ENCODE results near the gene TERB2.
"Not testable (repeated sequence)": the region's sequence is repeated elsewhere in the genome, so short reads cannot be mapped to it uniquely, and the experiment has no call there.

TERB2 gene, protein sequence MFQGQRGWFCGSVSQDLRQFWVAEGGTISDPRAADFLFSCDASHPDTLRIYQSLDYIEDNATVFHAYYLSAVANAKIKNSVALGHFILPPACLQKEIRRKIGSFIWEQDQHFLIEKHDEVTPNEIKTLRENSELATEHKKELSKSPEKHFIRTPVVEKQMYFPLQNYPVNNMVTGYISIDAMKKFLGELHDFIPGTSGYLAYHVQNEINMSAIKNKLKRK

DNA sequence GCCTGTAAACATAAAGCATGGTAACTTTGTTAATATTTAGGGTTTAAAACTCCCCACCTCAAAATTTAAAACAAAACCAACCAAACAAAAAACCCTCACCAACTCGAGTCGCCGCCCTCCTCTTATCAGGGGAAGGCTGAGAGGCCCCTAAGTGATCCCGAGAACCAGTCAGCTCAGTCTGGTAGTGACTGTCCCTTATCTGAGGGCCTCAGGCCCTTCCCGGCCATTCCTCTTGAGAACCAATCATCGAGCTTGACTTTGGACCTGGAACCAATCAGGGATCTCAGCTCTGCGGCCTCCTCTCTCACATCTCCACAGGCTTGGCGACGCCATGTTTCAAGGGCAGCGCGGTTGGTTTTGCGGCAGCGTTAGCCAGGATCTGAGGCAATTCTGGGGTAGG, at the start of gene TERB2:
TSS of gene TERB2 (plus strand) at position 300 of the 400 bp plus-strand sequence. CDS start at position 332, 32 bp downstream.
- DNase-seq = no peak

- DNase-seq = no peak
Observed at GRCh38 chr15:44909423-44909822, 47.1 kb upstream of the TERB2 start.

DNA sequence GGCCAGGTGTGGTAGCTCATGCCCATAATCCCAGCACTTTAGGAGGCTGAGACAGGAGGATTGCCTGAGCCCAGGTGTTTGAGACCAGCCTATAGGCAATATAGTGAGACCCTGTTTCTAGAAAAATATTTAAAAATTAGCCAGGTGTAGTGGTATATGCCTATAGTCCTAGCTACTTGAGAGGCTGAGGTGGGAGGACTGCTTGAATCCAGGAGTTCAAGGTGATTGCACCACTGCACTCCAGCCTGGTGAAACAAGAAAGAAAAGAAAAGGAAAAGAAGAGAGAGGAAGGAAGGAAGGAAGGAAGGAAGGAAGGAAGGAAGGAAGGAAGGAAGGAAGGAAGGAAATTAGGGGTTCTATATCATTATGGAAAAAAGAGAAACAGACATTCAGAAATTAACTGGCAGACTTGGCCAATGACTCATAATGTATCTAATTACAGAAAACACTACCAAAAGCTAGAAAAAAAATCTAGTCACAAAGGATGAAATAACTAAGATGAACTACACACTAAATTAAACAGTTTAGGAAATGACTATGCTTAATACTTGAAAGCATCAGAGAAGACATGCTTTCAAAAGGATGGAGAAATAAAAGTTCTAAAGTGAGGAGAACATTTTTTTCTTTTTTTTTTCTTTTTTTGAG, 45.4 kb upstream of the TERB2 start:
- DNase-seq = no peak

- DNase-seq = not testable (repeated sequence)
Observed at GRCh38 chr15:44912186-44912585, 44.3 kb upstream of the TERB2 start.

GRCh38 chr15:44912974-44913448, 43.5 kb upstream of the TERB2 start:
- not testable (repeated sequence) for DNase-seq

DNA sequence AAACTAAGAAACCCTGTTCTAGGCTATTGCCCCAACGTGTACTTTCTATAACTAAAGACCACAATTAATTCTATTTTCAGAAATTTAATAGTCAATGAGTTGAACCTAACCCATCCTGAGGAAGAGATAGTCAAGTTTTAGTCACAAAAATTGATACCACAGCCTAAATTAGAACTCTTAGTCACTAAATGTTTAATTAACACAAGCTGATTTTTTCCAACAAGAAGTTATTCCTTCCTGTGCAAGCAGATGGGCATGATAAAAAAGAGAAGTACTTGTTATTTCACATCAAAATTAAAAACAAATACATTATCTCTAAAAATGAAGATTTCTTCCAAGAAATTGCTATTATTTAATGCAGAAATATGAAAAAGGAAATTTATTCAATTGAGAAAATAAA, 38.4 kb upstream of the TERB2 start:
- DNase-seq = no peak

DNA sequence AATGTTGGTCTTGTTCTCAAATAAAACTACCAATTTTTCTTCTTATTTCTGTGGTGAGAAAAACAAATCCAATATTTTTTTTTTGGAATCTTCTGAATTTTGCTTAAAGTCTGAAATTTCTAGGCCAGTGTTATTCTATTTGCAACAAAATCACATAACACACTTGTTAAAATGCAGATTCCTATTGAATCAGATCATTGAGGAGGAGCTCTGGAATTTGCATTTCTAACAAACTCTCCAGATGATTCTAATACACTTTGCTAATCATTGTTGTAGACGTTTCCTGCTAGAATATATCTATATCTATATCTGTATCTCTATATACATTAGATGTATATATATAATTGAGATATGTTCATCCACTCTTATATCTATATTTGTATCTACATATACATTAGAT, 27.8 kb upstream of the TERB2 start:
- not testable (repeated sequence) for DNase-seq

GRCh38 chr15:44930283-44930682, 26.2 kb upstream of the TERB2 start:
- DNase-seq = not testable (repeated sequence)

- not testable (repeated sequence) for DNase-seq
Observed at GRCh38 chr15:44958302-44958701, 1.8 kb downstream of the TERB2 start.

GRCh38 chr15:44968475-44968874, 12.0 kb downstream of the TERB2 start:
- DNase-seq = no peak

- DNase-seq = no peak
Observed at GRCh38 chr15:44971036-44971435, 14.5 kb downstream of the TERB2 start.

GRCh38 chr15:44976183-44976582, 19.7 kb downstream of the TERB2 start:
- not testable (repeated sequence) for DNase-seq

DNA sequence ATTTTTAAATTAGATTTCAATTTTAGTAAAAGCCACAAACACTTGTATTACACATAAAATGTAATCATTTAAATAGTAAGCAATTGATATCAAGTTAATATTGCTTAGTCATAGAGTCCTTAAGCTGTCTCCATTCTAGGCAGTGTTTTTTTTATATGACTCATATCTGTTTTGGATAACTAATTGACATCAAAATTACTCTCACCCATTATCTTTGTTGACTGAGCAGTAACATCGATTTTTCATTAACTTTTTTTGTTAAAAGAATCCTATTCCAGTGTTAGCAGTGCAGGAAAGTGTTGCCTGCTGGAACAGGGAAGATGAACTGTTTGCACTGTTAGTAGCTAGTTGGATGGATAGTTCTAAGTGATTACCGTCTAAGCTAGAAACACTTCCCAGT, 21.3 kb downstream of the TERB2 start:
- DNase-seq = not testable (repeated sequence)

- not testable (repeated sequence) for DNase-seq
Observed at GRCh38 chr15:44979617-44980339, 23.3 kb downstream of the TERB2 start.

- DNase-seq = not testable (repeated sequence)
Observed at GRCh38 chr15:44984144-44984543, 27.7 kb downstream of the TERB2 start.

- DNase-seq = not testable (repeated sequence)
Observed at GRCh38 chr15:44986346-44987055, 30.0 kb downstream of the TERB2 start.

- DNase-seq = peak; percentile 19
Observed at GRCh38 chr15:44987711-44988110, 31.2 kb downstream of the TERB2 start.

GRCh38 chr15:44988184-44988869, 31.8 kb downstream of the TERB2 start:
- not testable (repeated sequence) for DNase-seq

DNA sequence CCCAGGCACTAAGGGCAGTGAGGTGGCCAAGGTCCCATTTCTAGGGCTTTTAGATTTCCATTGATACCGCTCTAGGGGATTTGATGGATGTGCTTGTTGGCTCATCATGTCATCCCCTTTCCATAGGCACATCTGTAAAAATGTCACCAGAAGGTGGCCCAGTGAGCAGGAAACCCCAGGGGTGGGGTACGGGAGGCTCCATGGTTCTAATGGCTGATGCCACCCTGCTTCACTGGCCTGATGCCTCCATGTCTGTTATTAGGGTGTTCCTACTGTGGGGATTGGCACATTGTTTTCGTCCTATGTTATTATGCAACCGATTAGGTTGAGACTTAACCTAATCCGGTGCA, 32.4 kb downstream of the TERB2 start:
- DNase-seq = not testable (repeated sequence)

- DNase-seq = not testable (repeated sequence)
Observed at GRCh38 chr15:44997632-44998031, 41.1 kb downstream of the TERB2 start.

DNA sequence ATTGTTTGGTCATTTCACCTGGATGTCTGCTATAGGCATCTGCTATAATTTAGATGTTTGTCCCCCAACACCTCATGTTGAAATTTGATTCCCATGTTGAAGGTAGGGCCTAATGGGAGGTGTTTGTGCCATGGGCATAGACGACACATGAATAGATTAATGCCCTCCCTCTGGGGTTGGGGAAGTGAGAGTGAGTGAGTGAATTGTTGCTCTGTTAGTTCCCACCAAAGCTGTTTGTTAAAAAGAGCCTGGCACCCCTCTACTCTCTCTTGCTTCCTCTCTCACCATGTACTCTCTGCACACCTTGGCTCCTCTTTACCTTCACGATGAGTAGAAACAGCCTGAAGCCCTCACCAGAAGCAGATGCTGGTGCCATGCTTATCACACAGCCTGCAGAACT, 42.6 kb downstream of the TERB2 start:
- DNase-seq = no peak

DNA sequence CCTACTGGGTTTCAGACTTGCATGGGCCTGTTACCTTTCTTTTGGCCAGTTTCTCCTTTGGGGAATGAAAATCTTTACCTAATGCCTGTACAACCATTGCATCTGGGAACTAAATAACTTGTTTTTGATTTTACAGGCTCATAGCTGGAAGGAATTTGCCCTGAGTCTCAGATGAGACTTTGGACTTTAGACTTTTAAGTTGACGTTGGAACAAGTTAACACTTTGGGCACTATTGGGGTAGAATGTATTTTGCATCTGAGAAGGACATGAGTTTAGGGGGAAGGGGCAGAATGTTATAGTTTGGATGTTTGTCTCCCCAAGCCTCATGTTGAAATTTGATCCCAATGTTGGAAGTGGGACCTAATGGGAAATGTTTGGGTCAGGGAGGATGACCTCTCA, 44.7 kb downstream of the TERB2 start:
- not testable (repeated sequence) for DNase-seq

Measured in stimulated activated CD4-positive, alpha-beta T cell treated with anti-CD3 and anti-CD28 coated beads, Interleukin-1b, Interleukin-23, amount 100 ng/mL, for 48 hours (primary cell).